ENCODE measurements around the gene SPEM1. TPM values are rescaled to one million over a fixed set of nuclear protein-coding genes. Genes with fewer than 3 reads are reported as not detected.

The SPEM1 gene
- total RNA-seq, 4 donors from 2014 or later: not detected

DNA sequence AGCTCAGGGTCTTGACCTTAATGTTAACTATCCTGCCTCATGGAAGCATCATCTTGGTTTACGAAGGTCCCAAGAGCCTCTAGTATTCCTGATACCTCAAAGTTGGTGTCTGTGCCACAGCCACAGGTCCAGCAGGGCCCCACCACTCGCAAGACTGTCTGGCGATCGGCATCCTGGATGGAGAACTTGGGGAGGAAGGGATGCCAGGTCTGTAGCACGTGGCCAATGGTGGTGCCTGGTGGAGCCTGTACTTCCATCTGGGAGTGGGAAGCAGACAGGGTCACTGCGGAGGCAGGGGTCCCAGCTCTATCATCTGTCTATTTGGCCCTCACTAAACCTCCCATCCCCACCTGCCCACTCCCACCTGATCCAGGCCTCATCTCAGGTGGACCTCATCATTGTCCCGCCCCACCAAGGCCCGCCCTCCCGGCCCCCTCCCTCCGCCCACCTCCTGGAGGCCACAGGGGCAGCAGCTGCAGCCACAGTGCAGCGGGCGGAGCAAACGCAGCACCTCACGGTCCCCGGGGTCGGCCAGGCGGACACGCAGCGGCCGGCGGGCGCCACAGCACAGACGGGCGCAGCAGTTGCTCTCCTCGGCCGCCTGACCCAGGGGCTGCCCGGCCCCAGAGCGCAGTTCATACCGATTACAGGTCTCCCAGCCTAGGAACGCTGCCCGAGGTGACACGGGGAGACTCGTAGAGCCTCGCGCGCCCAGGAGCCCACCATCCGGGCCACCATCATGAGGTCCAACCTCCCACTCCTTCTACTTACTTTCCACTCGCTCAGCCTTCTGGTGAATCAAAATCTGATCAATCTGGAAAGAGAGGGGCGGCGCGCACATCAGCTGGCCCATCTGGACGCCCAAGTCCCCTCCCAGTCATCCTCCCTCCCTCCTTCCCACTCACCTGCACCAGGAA lies 27.2 kb upstream of the SPEM1 start:
- peak overlapping the region; percentile 67 to 89 for H3K4me3 ChIP-seq
- TF ChIP-seq POLR2A (IDR thresholded peaks at IDR 0.05): no peak
- TF ChIP-seq, protein P1, sequence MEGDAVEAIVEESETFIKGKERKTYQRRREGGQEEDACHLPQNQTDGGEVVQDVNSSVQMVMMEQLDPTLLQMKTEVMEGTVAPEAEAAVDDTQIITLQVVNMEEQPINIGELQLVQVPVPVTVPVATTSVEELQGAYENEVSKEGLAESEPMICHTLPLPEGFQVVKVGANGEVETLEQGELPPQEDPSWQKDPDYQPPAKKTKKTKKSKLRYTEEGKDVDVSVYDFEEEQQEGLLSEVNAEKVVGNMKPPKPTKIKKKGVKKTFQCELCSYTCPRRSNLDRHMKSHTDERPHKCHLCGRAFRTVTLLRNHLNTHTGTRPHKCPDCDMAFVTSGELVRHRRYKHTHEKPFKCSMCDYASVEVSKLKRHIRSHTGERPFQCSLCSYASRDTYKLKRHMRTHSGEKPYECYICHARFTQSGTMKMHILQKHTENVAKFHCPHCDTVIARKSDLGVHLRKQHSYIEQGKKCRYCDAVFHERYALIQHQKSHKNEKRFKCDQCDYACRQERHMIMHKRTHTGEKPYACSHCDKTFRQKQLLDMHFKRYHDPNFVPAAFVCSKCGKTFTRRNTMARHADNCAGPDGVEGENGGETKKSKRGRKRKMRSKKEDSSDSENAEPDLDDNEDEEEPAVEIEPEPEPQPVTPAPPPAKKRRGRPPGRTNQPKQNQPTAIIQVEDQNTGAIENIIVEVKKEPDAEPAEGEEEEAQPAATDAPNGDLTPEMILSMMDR (IDR thresholded peaks at IDR 0.05): no peak
- no peaks in the 10 kb centered on the region for H3K9me3 ChIP-seq
- no peaks in the 10 kb centered on the region for H3K36me3 ChIP-seq
- intact Hi-C loops (cut with DNase I; ENCODE audit: low total_unique reads): no loop called here
- DNase-seq: no peak
- peak overlapping the region; percentile 79 to 93 for H3K27ac ChIP-seq
- peaks cover 0 to 10% of the 10 kb centered on the region in 2 donors for H3K4me1 ChIP-seq
- no peaks in the 10 kb centered on the region for H3K27me3 ChIP-seq

DNA sequence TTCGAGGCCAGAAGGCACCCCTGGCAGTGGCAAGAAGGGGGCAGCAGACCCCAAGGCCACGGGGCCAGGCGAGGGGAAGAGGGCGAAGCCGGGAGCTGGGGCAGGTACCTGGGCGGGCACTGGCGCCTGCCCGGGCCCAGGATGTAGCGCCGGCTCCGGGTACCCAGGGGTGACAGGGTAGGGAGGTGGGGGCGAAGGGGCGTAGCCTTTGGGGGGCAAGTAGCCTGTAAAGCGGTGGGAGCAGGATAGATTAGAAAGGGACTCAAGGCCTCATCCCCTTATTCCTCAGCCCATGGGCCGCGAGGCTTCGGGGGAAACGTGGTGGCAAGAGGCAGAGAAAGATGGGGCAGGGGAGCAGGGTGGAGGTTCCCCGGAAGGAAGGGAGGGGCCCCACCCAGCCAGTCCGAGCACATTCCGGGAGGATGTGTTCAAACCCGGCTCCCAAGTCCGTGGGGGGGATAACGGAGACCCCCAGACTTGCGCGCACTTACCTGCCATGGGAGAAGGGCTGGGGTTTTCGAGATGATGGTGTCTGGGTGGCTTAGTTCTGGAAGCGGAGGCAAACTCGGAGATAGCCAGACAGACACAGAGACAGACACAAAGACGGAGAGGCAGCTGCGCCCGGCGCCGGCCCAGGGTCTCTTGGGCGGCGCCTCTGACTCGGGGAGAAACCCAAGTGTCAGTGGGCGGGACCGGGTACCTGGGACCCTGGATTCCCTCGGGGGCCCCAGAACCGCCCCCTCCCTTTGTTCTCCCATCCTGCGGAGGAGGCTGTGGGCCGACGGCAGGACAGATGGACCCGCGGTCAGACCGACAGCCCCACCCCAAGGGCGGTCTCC lies 26.3 kb upstream of the SPEM1 start:
- Histone ChIP-seq H3K27me3 (no peaks in the 10 kb centered on the region), H3K36me3 (no peaks in the 10 kb centered on the region), H3K9me3 (no peaks in the 10 kb centered on the region), H3K27ac (peak overlapping the region; percentile 79 to 93), H3K4me1 (peaks cover 0 to 10% of the 10 kb centered on the region in 2 donors), H3K4me3 (peak overlapping the region; percentile 67 to 89)
- intact Hi-C loops (cut with DNase I; ENCODE audit: low total_unique reads): no loop called here
- TF ChIP-seq POLR2A (IDR thresholded peaks at IDR 0.05): no peak
- TF ChIP-seq, protein P1 (IDR thresholded peaks at IDR 0.05): no peak
- peak in 1 of 2 donors; percentile 31 for DNase-seq

GRCh38 chr17:7394452-7395191 lies 25.5 kb upstream of the SPEM1 start, which contains the start of gene PLSCR3:
Gene PLSCR3, minus strand, starts transcription at chr17:7394525. Its CDS starts 415 bp downstream, at chr17:7394110.
- Histone ChIP-seq H3K9me3 (no peaks in the 10 kb centered on the region), H3K4me3 (peak within 1 kb of the TSS; percentile 67 to 89), H3K36me3 (no peaks in the 10 kb centered on the region), H3K4me1 (peaks cover 0 to 10% of the 10 kb centered on the region in 2 donors), H3K27ac (peak within 1 kb of the TSS; percentile 79 to 93), H3K27me3 (no peaks in the 10 kb centered on the region)
- peak; percentile 83 to 89 for DNase-seq
- TF ChIP-seq POLR2A (IDR thresholded peaks at IDR 0.05): peak; percentile 85 to 94
- TF ChIP-seq, protein P1 (IDR thresholded peaks at IDR 0.05): peak; percentile 13 to 30 (median 16)
- intact Hi-C loops (cut with DNase I; ENCODE audit: low total_unique reads): no loop called here

DNA sequence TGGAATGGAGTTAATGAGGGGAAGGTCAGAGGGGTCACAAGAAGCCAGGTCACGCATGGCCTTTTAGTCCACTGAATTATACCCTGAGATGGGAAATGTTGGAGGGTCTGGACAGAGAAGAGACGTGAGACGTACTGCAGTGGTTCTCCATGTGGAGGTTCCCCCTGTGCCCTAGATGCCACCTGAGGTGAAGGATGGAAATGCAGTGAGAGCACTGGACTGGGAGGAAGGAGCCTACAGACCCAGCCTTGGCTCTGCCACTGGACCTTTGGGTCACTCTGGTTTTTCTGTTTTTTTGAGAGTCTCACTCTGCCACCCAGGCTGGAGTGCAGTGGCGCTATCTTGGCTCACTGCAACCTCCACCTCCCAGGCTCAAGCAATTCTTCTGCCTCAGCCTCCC lies 24.0 kb upstream of the SPEM1 start:
- Histone ChIP-seq H3K4me1 (peaks cover 0 to 10% of the 10 kb centered on the region in 2 donors), H3K27ac (no peak overlapping the region), H3K36me3 (no peaks in the 10 kb centered on the region), H3K4me3 (no peak overlapping the region), H3K27me3 (no peaks in the 10 kb centered on the region), H3K9me3 (no peaks in the 10 kb centered on the region)
- DNase-seq: no peak
- intact Hi-C loops (cut with DNase I; ENCODE audit: low total_unique reads): no loop called here
- TF ChIP-seq, protein P1 (IDR thresholded peaks at IDR 0.05): no peak
- no peak for TF ChIP-seq POLR2A (IDR thresholded peaks at IDR 0.05)
